Right lobe of liver (tissue), 6 donors: ENCODE data around the gene LDLRAD3. TPM values are rescaled to one million over a fixed set of nuclear protein-coding genes. Genes with fewer than 3 reads are reported as not detected.

ENCODE experiments used
- ATAC-seq, 4 donors: fragments of 200-7000 bp; cut with Tn5 transposase; one replicate each; pipeline ENCODE4 v1.9.1; 2020; ENCODE audit warnings: mild to moderate bottlenecking in 4 of 4, moderate library complexity in 4 of 4
- DNase-seq, 3 donors: peaks; one replicate each; pipeline ENCODE4 v3.0.0-alpha.2; 2020
- H3K27ac ChIP-seq, 3 donors: fragments of 200-600 bp; one replicate each; pipeline ENCODE4 v1.8.0; 2022
- H3K27me3 ChIP-seq, 2 donors: fragments of 200-600 bp; one replicate each; pipeline ENCODE4 v1.8.0; 2022
- H3K36me3 ChIP-seq, 4 donors: fragments of 200-600 bp; sonication (generic) in 1 of 4; one replicate each; pipeline versions ENCODE4 v1.5.1 to v1.8.0; 2017 to 2022; ENCODE audit warnings: control low read depth in 1 of 4
- H3K4me1 ChIP-seq, 4 donors: fragments of 200-600 bp; sonication (generic) in 1 of 4; one replicate each; pipeline versions ENCODE4 v1.5.1 to v1.8.0; 2017 to 2022; ENCODE audit warnings: control low read depth in 1 of 4
- H3K4me3 ChIP-seq, 3 donors: fragments of 200-600 bp; one replicate each; pipeline ENCODE4 v1.8.0; 2022
- H3K9me3 ChIP-seq, 4 donors: fragments of 200-600 bp; sonication (generic) in 1 of 4; one replicate each; pipeline versions ENCODE4 v1.5.1 to v1.8.0; 2017 to 2022; ENCODE audit warnings: control low read depth in 1 of 4
- POLR2A ChIP-seq: fragments of 450-650 bp; IDR thresholded peaks from one replicate; pipeline ENCODE4 v1.6.1; 2017; ENCODE audit warnings: antibody characterized with exemption, mild to moderate bottlenecking
- WGBS: methylation state at CpG from one replicate; pipeline ENCODE4 v1.1.6; 2018; ENCODE audit warnings: low coverage, low lambda C conversion rate; ENCODE audit not compliant: insufficient coverage; ENCODE audit errors: missing lambda C conversion rate; 5-methylcytosine and 5-hydroxymethylcytosine counted together
- intact Hi-C, 2 donors: fragments of 100-400 bp; cut with DNase I; formaldehyde crosslinking; loops; one replicate each; pipeline versions ENCODE4 v1.11.2 to v1.14.1; 2022
- total RNA-seq, 6 experiments: library from RNA; depleted of rRNA in 2 of 6; stranded (reverse); fragments of >200 nt in 2 of 6; fragmentation: NEBNext Ultra II Directional in 3 of 6; extraction: Animal tissue kit (Norgen Biotek cat#: 25700) in 3 of 6; gene quantifications; one replicate each; pipeline versions ENCODE4 v1.1.0 to v1.2.4, GENCODE V29; 2016 to 2023
- TF ChIP-seq, protein P1 (sequence below), 4 donors: fragments of 200-600 bp in 3 of 4; fragments of 450-650 bp in 1 of 4; IDR thresholded peaks; one replicate each; pipeline versions ENCODE4 v1.5.1 to v1.8.0; 2016 to 2022; ENCODE audit warnings: antibody characterized with exemption in 4 of 4, mild to moderate bottlenecking in 2 of 4
- donor health status: DM: no; HTN: yes; CAD: no.
- donor health status: DM: no; HTN: no; CAD: no.
- donor health status: DM: no; HTN: no; CAD: no.
- donor health status: DM: no; HTN: yes; CAD: no.
- donor health status: DM: no; HTN: yes; CAD: no.

The LDLRAD3 gene
- total RNA-seq, 6 experiments from 2014 or later, result 0.62 to 3.3 (median 2.7) TPM

DNA sequence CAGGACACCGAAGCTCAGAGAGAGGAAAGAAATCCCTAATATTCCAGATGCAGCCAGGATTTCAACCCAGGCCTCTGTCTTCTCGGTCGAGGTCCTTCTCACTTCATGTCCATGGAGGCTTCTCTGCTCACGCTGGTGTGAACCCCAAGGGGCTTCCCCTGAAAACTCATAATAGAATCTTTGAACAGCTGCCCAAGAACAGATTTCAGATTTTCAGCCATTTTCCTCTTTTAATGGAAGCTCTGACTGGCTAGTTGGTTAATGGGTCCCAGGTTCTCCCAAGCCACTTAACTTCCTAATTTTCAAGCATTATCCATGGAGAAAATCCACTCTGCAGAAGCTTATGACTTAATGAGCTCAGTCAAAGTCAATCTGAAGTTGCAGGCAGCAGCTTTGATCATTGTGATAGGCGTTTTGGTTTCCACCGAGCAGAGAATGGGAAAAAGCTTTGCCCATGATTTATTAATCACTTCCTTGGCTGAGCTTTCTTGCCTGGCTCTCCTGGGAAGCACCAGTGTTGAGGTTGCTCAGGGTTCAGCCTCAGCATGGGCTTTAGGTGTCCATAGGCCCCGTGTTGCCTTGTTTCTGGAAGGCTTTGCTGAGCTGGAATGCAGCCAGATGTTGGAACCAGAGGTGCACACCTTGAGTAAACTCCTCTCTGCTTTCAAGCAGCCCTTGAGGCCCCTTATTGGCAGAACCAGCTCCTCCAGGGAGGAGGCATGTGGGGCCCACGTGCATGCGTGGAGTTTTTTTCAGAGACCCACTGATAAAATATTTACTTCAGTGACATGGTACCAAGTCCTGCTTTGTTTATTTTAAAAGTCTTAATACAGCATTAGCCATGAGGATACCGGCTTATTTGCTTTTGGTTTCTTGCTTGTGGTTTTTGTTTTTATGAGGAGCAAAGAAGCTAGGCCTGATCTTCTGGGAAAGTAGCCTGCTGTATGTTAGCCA, 25.5 kb downstream of the LDLRAD3 start:
- WGBS, result 53% methylated on average over 7 of the region's 10 CpGs
- Histone ChIP-seq H3K36me3 (no peaks in the 10 kb centered on the region), H3K4me1 (no peaks in the 10 kb centered on the region), H3K4me3 (no peak overlapping the region), H3K27me3 (no peaks in the 10 kb centered on the region), H3K9me3 (no peaks in the 10 kb centered on the region), H3K27ac (no peak overlapping the region)
- intact Hi-C loops, result no loop called here
- no peak for TF ChIP-seq POLR2A
- TF ChIP-seq, protein P1, sequence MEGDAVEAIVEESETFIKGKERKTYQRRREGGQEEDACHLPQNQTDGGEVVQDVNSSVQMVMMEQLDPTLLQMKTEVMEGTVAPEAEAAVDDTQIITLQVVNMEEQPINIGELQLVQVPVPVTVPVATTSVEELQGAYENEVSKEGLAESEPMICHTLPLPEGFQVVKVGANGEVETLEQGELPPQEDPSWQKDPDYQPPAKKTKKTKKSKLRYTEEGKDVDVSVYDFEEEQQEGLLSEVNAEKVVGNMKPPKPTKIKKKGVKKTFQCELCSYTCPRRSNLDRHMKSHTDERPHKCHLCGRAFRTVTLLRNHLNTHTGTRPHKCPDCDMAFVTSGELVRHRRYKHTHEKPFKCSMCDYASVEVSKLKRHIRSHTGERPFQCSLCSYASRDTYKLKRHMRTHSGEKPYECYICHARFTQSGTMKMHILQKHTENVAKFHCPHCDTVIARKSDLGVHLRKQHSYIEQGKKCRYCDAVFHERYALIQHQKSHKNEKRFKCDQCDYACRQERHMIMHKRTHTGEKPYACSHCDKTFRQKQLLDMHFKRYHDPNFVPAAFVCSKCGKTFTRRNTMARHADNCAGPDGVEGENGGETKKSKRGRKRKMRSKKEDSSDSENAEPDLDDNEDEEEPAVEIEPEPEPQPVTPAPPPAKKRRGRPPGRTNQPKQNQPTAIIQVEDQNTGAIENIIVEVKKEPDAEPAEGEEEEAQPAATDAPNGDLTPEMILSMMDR (IDR thresholded peaks at IDR 0.05), result no peak
- DNase-seq (no peak), ATAC-seq (no peak)

DNA sequence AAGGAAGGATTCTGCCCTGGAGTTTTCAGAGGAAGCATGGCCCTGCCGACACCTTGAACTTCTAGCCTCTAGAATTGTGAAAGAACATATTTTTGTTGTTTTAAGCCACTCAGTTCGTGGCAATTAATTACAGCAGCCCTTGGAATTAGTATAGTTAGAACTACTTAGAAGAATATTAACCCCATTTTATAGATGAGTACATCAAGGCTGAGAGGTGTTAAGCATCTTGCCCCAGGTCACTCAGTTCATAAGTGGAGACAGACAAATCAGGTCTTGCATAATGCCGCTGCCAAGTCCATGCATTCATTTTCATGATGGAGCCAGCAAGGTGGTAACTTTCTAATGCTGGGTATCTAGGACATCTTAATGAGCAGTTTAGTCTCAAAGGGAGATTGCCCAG, 26.6 kb downstream of the LDLRAD3 start:
- Histone ChIP-seq H3K27ac (no peak overlapping the region), H3K4me1 (no peaks in the 10 kb centered on the region), H3K4me3 (no peak overlapping the region), H3K9me3 (no peaks in the 10 kb centered on the region), H3K27me3 (no peaks in the 10 kb centered on the region), H3K36me3 (no peaks in the 10 kb centered on the region)
- TF ChIP-seq, protein P1 (IDR thresholded peaks at IDR 0.05), result no peak
- no peak for TF ChIP-seq POLR2A
- intact Hi-C loops, result no loop called here
- DNase-seq (no peak), ATAC-seq (no peak)
- WGBS, result 75% methylated on average over 2 of the region's 3 CpGs

DNA sequence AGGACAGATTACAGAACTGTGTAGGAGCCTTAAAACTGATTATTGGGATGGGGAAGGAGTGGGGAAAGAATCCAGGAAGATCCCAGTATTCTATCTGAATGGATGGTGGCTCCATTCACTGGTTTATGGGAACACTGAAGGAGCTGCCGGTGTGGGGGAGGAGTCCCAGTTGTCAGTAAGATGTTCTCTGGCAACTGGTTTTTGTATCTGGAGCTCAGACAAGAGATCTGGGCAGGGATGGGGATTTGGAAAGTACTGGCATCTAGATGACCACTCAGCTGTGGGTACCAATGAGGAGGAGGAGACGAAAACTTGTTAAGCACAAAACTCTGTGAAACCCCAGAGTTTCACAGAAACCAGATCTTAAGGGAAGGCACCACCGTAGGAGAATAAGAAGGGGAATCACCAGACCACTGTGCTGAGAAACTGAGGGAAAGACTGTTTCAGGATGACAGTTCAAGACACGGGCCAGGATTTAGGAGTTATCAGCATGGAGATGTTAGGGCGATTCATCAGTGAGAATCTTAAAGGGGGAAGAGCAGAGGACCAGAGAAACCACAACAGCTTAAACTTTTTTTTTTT, 28.1 kb downstream of the LDLRAD3 start:
- Histone ChIP-seq H3K4me1 (no peaks in the 10 kb centered on the region), H3K27me3 (no peaks in the 10 kb centered on the region), H3K27ac (no peak overlapping the region), H3K9me3 (no peaks in the 10 kb centered on the region), H3K4me3 (no peak overlapping the region), H3K36me3 (no peaks in the 10 kb centered on the region)
- intact Hi-C loops, result no loop called here
- DNase-seq (no peak), ATAC-seq (no peak)
- 76% methylated on average over 3 of the region's 5 CpGs for WGBS
- no peak for TF ChIP-seq POLR2A

DNA sequence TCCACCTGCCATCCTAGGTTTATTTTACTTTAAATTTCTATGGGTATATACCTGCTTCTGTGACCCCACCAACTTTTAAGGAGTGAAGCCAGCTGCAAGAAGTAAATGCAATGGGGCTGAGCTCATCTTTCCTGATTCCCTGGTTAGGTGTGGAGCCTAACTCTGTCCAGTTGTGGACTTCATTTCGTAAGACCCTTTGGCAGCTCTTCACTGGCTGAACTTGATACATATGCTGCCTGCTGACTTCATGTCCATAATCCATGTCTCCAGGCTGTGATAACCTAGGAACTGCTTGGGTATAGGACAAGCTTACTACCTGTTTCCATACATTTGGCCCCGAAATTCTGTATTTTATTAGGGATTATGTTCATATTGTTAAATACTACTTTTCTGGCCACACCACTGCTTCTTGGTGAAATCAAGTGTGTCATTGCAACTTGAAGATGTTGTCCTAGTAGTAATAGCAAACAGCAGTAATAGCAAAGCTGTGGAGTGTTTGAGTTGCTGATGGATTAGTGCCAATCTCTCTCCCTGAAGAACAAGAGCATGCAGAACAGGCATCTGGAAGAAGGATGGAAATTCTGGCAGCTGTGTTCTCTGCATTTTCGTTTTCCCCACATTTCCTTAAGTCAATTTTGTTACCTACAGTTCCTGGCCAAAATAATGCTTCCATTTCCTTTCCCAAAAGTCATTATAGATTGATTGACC, 31.2 kb downstream of the LDLRAD3 start:
- H3K4me1 ChIP-seq, result no peaks in the 10 kb centered on the region
- H3K27ac ChIP-seq, result no peak overlapping the region
- no peak for ATAC-seq
- no peak overlapping the region for H3K4me3 ChIP-seq
- no peaks in the 10 kb centered on the region for H3K36me3 ChIP-seq
- no peak for DNase-seq
- no peaks in the 10 kb centered on the region for H3K9me3 ChIP-seq
- intact Hi-C loops, result no loop called here
- H3K27me3 ChIP-seq, result no peaks in the 10 kb centered on the region
- WGBS, result 50% methylated on average over 2 of the region's 3 CpGs
- no peak for TF ChIP-seq POLR2A

- no peaks in the 10 kb centered on the region for H3K9me3 ChIP-seq
- no peaks in the 10 kb centered on the region for H3K27me3 ChIP-seq
- H3K4me3 ChIP-seq, result no peak overlapping the region
- intact Hi-C loops, result no loop called here
- H3K27ac ChIP-seq, result no peak overlapping the region
- 88% methylated on average over 5 of the region's 6 CpGs for WGBS
- TF ChIP-seq, protein P1 (IDR thresholded peaks at IDR 0.05), result no peak
- no peak for TF ChIP-seq POLR2A
- no peaks in the 10 kb centered on the region for H3K36me3 ChIP-seq
- ATAC-seq (no peak), DNase-seq (no peak)
- no peaks in the 10 kb centered on the region for H3K4me1 ChIP-seq
These were observed 32.6 kb downstream of the LDLRAD3 start for GRCh38 chr11:35976434-35976833.
